Upper lobe of left lung (tissue), 6 donors: ENCODE results near the gene IL10RB. TPM values are rescaled to one million over a fixed set of nuclear protein-coding genes. Genes with fewer than 3 reads are reported as not detected.

Experiments
- ATAC-seq, 2 donors: fragments of 200-7000 bp; cut with Tn5 transposase; one replicate each; pipeline ENCODE4 v1.9.1; 2022; ENCODE audit warnings: mild to moderate bottlenecking in 2 of 2, moderate library complexity in 2 of 2; ENCODE audit not compliant: low FRiP score in 2 of 2
- DNase-seq, 2 donors: peaks; one replicate each; pipeline ENCODE4 v3.0.0-alpha.2; 2019 to 2020
- H3K27ac ChIP-seq, 4 donors: fragments of 200-600 bp; sonication (generic); one replicate each; pipeline ENCODE4 v1.5.1; 2016 to 2019
- H3K27me3 ChIP-seq, 4 donors: fragments of 200-600 bp; sonication (generic); one replicate each; pipeline ENCODE4 v1.5.1; 2017 to 2019
- H3K36me3 ChIP-seq, 4 donors: fragments of 200-600 bp; sonication (generic); one replicate each; pipeline ENCODE4 v1.5.1; 2016 to 2019
- H3K4me1 ChIP-seq, 4 donors: fragments of 200-600 bp; sonication (generic); one replicate each; pipeline ENCODE4 v1.5.1; 2018 to 2019
- H3K4me3 ChIP-seq, 4 donors: fragments of 200-600 bp; sonication (generic); one replicate each; pipeline ENCODE4 v1.5.1; 2017 to 2019; ENCODE audit warnings: mild to moderate bottlenecking in 2 of 4, moderate library complexity in 1 of 4
- H3K9me3 ChIP-seq, 4 donors: fragments of 200-600 bp; sonication (generic); one replicate each; pipeline ENCODE4 v1.5.1; 2018 to 2019
- EP300 ChIP-seq, 4 donors: sonication (generic); formaldehyde crosslinking; IDR thresholded peaks; one replicate each; pipeline ENCODE4 v1.5.1; 2017; ENCODE audit warnings: antibody characterized with exemption in 4 of 4, control low read depth in 2 of 4
- POLR2A ChIP-seq, 4 donors: fragments of 450-650 bp; IDR thresholded peaks; one replicate each; pipeline ENCODE4 v1.5.1; 2016 to 2017; ENCODE audit warnings: antibody characterized with exemption in 4 of 4, mild to moderate bottlenecking in 2 of 4
- POLR2AphosphoS5 ChIP-seq, 2 donors: sonication (generic); formaldehyde crosslinking; IDR thresholded peaks; one replicate each; pipeline ENCODE4 v1.5.1; 2017; ENCODE audit warnings: antibody characterized with exemption in 2 of 2
- WGBS, 2 donors: methylation state at CpG; one replicate each; pipeline ENCODE4 v1.1.5; 2017 to 2018; 5-methylcytosine and 5-hydroxymethylcytosine counted together
- total RNA-seq, 6 donors: library from RNA; depleted of rRNA in 4 of 6; stranded (reverse); fragments of >200 nt in 4 of 6; gene quantifications; one replicate each; pipeline versions ENCODE4 v1.1.0 to v1.2.1, GENCODE V29; 2016 to 2021
- TF ChIP-seq, protein P1 (sequence below), 6 experiments: fragments of 450-650 bp in 4 of 6; fragments of 200-600 bp in 2 of 6; sonication (generic) in 2 of 6; IDR thresholded peaks; one replicate each; pipeline ENCODE4 v1.5.1; 2016 to 2019; ENCODE audit warnings: antibody characterized with exemption in 6 of 6
- donor health status: DM: no; HTN: no; CAD: no; lungs with moderate emphysema.
- donor health status: DM: no; HTN: yes; CAD: no; lungs with severe emphysema.

The IL10RB gene
- total RNA-seq, 6 donors from 2014 or later, result 11.5 to 49.2 (median 41.0) TPM

DNA sequence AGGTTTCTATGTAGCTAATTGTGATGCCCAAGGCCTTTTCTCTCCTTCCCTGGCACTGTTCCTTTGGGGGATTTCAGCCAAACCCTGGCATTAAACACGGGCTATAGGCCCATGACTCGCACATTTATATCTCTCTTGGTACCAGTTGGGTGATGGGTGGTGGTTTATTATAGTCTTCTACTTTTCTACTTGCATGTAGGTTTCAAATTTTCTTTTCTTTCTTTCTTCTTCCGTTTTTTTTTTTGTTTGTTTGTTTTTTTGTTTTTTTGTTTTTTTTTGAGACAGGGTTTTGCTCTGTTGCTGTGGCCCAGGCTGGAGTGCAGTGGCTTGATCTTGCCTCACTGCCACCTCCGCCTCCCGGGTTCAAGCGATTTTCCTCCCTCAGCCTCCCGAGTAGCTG lies 1.1 kb downstream of the IL10RB start:
- 82 to 83% methylated on average over 7 of the region's 7 CpGs for WGBS, 2 donors
- DNase-seq, result no peak
- Histone ChIP-seq H3K27ac (peak overlapping the region; percentile 91 to 97 (median 96)), H3K4me1 (peaks cover 26 to 39% (median 37%) of the 10 kb centered on the region in 4 donors), H3K9me3 (no peaks in the 10 kb centered on the region), H3K36me3 (peaks cover 5 to 37% (median 21%) of the 10 kb centered on the region in 4 donors), H3K4me3 (peak overlapping the region; percentile 67 to 90 (median 70)), H3K27me3 (no peaks in the 10 kb centered on the region)
- no peak for TF ChIP-seq EP300 (IDR thresholded peaks at IDR 0.05)
- TF ChIP-seq, protein P1, sequence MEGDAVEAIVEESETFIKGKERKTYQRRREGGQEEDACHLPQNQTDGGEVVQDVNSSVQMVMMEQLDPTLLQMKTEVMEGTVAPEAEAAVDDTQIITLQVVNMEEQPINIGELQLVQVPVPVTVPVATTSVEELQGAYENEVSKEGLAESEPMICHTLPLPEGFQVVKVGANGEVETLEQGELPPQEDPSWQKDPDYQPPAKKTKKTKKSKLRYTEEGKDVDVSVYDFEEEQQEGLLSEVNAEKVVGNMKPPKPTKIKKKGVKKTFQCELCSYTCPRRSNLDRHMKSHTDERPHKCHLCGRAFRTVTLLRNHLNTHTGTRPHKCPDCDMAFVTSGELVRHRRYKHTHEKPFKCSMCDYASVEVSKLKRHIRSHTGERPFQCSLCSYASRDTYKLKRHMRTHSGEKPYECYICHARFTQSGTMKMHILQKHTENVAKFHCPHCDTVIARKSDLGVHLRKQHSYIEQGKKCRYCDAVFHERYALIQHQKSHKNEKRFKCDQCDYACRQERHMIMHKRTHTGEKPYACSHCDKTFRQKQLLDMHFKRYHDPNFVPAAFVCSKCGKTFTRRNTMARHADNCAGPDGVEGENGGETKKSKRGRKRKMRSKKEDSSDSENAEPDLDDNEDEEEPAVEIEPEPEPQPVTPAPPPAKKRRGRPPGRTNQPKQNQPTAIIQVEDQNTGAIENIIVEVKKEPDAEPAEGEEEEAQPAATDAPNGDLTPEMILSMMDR (IDR thresholded peaks at IDR 0.05), result no peak
- TF ChIP-seq POLR2A (IDR thresholded peaks at IDR 0.05), result no peak
- TF ChIP-seq POLR2AphosphoS5 (IDR thresholded peaks at IDR 0.05), result no peak
- no peak for ATAC-seq

DNA sequence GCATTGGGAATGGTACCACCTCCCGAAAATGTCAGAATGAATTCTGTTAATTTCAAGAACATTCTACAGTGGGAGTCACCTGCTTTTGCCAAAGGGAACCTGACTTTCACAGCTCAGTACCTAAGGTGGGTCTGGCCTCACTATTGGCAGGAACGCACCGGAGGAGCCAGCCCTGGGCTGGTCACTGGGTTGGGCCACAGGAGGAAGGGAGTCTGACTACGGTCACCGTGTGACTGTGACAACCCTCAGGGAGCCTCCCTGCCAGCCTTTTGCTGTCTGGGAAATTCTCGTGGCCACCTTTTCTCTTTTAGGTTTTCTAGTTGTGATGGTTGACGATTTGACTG lies 2.2 kb downstream of the IL10RB start:
- Histone ChIP-seq H3K27me3 (no peaks in the 10 kb centered on the region), H3K9me3 (no peaks in the 10 kb centered on the region), H3K4me1 (peaks cover 28 to 40% (median 38%) of the 10 kb centered on the region in 4 donors), H3K27ac (peak overlapping the region; percentile 25 to 96 (median 44)), H3K36me3 (peaks cover 3 to 27% (median 16%) of the 10 kb centered on the region in 4 donors), H3K4me3 (no peak overlapping the region)
- no peak for DNase-seq
- no peak for ATAC-seq
- no peak for TF ChIP-seq POLR2A (IDR thresholded peaks at IDR 0.05)
- TF ChIP-seq POLR2AphosphoS5 (IDR thresholded peaks at IDR 0.05), result no peak
- no peak for TF ChIP-seq EP300 (IDR thresholded peaks at IDR 0.05)
- TF ChIP-seq, protein P1 (IDR thresholded peaks at IDR 0.05), result no peak
- WGBS, 2 donors, result 81% methylated on average over 7 of the region's 7 CpGs

DNA sequence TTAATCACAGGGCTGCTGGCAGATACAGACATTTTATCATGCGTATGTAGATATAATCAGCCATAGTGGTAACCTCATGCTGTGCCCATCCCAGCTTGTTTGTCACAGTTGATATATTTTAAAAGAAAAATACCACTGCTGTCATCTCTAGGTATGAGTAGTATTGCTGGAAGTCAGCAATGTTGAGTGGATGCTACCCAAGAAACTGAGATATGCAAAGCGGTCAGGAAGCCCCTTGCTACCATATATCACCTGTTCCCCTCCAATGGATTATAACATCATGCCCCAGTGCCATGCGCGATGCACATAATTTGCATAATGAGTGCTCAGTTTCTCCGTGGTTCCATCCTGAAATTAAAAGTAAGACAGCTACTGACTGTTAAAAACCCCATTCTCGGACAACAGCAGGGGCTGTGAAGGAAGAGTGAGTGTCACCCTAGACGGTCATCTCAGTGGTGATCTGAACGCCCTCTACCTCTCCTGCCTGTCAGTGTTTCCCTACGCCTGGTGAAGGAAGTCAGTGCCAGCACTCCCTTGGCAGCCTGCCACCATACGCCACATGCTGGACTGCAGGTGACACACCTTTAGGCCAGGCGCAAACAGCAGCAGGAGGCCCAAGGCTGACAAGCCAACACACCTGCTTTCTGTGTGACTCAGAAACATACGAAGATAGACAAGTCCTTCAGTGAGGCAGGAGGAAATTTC lies 2.7 kb downstream of the IL10RB start:
- DNase-seq (peak in 1 of 2 donors; percentile 96), ATAC-seq (peak; percentile 11 to 84)
- H3K9me3 ChIP-seq, result no peaks in the 10 kb centered on the region
- H3K4me1 ChIP-seq, result peaks cover 28 to 40% (median 38%) of the 10 kb centered on the region in 4 donors
- H3K36me3 ChIP-seq, result peaks cover 6 to 21% (median 14%) of the 10 kb centered on the region in 4 donors
- H3K27me3 ChIP-seq, result no peaks in the 10 kb centered on the region
- TF ChIP-seq POLR2A (IDR thresholded peaks at IDR 0.05) (no peak), POLR2AphosphoS5 (IDR thresholded peaks at IDR 0.05) (peak; percentile 49 to 63), EP300 (IDR thresholded peaks at IDR 0.05) (peak in 1 of 4 donors; percentile 50)
- TF ChIP-seq, protein P1 (IDR thresholded peaks at IDR 0.05), result peak in 1 of 6 experiments; percentile 33
- H3K27ac ChIP-seq, result peak overlapping the region; percentile 25 to 96 (median 44)
- no peak overlapping the region for H3K4me3 ChIP-seq
- WGBS, 2 donors, result 70 to 71% methylated on average over 12 of the region's 12 CpGs

DNA sequence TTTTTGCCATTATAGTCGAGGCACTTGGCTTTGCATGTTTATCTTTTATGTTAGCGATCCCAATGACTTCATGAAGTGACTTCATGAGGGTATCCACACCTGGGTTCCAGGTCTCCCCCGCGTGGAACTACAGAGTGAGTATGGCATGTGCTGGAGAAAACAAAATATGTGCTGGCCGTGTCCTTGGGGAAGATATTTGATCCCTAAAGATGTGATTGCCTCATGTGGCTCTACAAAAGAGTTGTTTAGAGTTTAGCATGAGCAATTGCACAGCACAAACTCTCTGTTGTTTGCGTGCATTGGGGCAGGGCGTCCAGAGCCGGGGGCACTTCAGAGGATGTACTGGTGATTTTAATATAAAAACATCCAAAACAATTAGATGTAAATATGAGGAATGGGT lies 4.8 kb downstream of the IL10RB start:
- Histone ChIP-seq H3K4me1 (peaks cover 22 to 33% (median 31%) of the 10 kb centered on the region in 4 donors), H3K27ac (no peak overlapping the region), H3K4me3 (no peak overlapping the region), H3K27me3 (no peaks in the 10 kb centered on the region), H3K36me3 (peaks cover 9 to 34% (median 21%) of the 10 kb centered on the region in 4 donors), H3K9me3 (no peaks in the 10 kb centered on the region)
- no peak for TF ChIP-seq POLR2AphosphoS5 (IDR thresholded peaks at IDR 0.05)
- DNase-seq (no peak), ATAC-seq (no peak)
- 95 to 99% methylated on average over 8 of the region's 8 CpGs for WGBS, 2 donors

DNA sequence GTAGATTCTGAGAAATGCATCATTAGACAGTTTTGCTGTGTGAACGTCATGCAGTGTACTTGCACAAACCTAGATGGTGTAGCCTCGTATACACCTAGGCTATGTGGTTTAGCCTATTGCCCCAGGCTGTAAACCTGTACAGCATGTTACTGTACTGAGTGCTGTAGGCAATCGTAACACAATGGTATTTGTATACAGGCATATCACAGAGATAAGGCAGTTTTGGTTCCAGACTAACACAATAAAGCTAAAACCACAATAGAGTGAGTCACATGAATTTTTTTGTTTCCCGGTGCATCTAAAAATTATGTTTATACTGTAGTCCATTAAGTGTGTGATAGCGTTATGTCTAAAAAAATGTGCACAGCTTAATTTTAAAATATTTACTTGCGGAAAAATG lies 6.9 kb downstream of the IL10RB start:
- peaks cover 12 to 26% (median 17%) of the 10 kb centered on the region in 4 donors for H3K4me1 ChIP-seq
- H3K27ac ChIP-seq, result no peak overlapping the region
- TF ChIP-seq POLR2A (IDR thresholded peaks at IDR 0.05), result no peak
- TF ChIP-seq POLR2AphosphoS5 (IDR thresholded peaks at IDR 0.05), result no peak
- TF ChIP-seq, protein P1 (IDR thresholded peaks at IDR 0.05), result no peak
- TF ChIP-seq EP300 (IDR thresholded peaks at IDR 0.05), result no peak
- DNase-seq (no peak), ATAC-seq (no peak)
- no peaks in the 10 kb centered on the region for H3K27me3 ChIP-seq
- H3K9me3 ChIP-seq, result no peaks in the 10 kb centered on the region
- 74 to 86% methylated on average over 6 of the region's 6 CpGs for WGBS, 2 donors
- peaks cover 9 to 51% (median 27%) of the 10 kb centered on the region in 4 donors for H3K36me3 ChIP-seq
- H3K4me3 ChIP-seq, result no peak overlapping the region
